GM03348 (cell line): ENCODE measurements around the gene TYSND1.
A peak's percentile ranks its signal among the peaks of the same experiment; 100 is the strongest.
"Not testable (repeated sequence)": the region's sequence is repeated elsewhere in the genome, so short reads cannot be mapped to it uniquely, and the experiment has no call there.

ENCODE experiments used
- DNase-seq: peaks from one replicate; pipeline ENCODE4 v3.0.0; 2012; ENCODE audit warnings: low spot score

Gene TYSND1

GRCh38 chr10:70132098-70133029, 14.1 kb downstream of the TYSND1 start, which contains the start of gene AIFM2:
TSS of gene AIFM2 (minus strand) at chr10:70132825. CDS start at chr10:70124084, 8,741 bp downstream.
- DNase-seq: peak; percentile 95

GRCh38 chr10:70131560-70131937, 15.0 kb downstream of the TYSND1 start:
- no peak for DNase-seq

GRCh38 chr10:70130878-70131559, 15.5 kb downstream of the TYSND1 start:
- DNase-seq: peak; percentile 79

- no peak for DNase-seq
These were observed 19.7 kb downstream of the TYSND1 start for GRCh38 chr10:70126700-70127395.

GRCh38 chr10:70125918-70126552, 20.5 kb downstream of the TYSND1 start:
- no peak for DNase-seq

GRCh38 chr10:70124918-70125317, 21.6 kb downstream of the TYSND1 start:
- no peak for DNase-seq

- no peak for DNase-seq
These were observed 22.1 kb downstream of the TYSND1 start for GRCh38 chr10:70124415-70124814.

- no peak for DNase-seq
These were observed 22.7 kb downstream of the TYSND1 start for GRCh38 chr10:70123817-70124216.

GRCh38 chr10:70123166-70123565, 23.3 kb downstream of the TYSND1 start:
- DNase-seq: not testable (repeated sequence)

- DNase-seq: no peak
These were observed 23.8 kb downstream of the TYSND1 start for GRCh38 chr10:70122742-70123141.

- DNase-seq: no peak
These were observed 25.1 kb downstream of the TYSND1 start for GRCh38 chr10:70121281-70121949.

GRCh38 chr10:70120417-70120816, 26.1 kb downstream of the TYSND1 start:
- DNase-seq: no peak

GRCh38 chr10:70119623-70120022, 26.9 kb downstream of the TYSND1 start:
- no peak for DNase-seq

GRCh38 chr10:70119197-70119596, 27.3 kb downstream of the TYSND1 start:
- DNase-seq: no peak

GRCh38 chr10:70118196-70118595, 28.3 kb downstream of the TYSND1 start:
- DNase-seq: no peak

- DNase-seq: no peak
These were observed 28.9 kb downstream of the TYSND1 start for GRCh38 chr10:70117646-70118045.

- DNase-seq: peak; percentile 76
These were observed 30.4 kb downstream of the TYSND1 start for GRCh38 chr10:70115948-70116682.

GRCh38 chr10:70114902-70115301, 31.6 kb downstream of the TYSND1 start:
- DNase-seq: no peak

- DNase-seq: no peak
These were observed 34.4 kb downstream of the TYSND1 start for GRCh38 chr10:70112071-70112470.

GRCh38 chr10:70111496-70111895, 35.0 kb downstream of the TYSND1 start:
- no peak for DNase-seq
